ENCODE results near the gene IFNW1.

Gene IFNW1

GRCh38 chr9:21104787-21105186 lies 36.8 kb downstream of the IFNW1 start:
- FAIRE-seq, result no peak

GRCh38 chr9:21102305-21102704 lies 39.3 kb downstream of the IFNW1 start:
- no peak for FAIRE-seq

- no peak for FAIRE-seq
Measured at GRCh38 chr9:21097817-21098216, 43.8 kb downstream of the IFNW1 start.

- FAIRE-seq, result no peak
Measured at GRCh38 chr9:21096901-21097255, 44.8 kb downstream of the IFNW1 start.

- no peak for FAIRE-seq
Measured at GRCh38 chr9:21096172-21096900, 45.3 kb downstream of the IFNW1 start.

GRCh38 chr9:21095561-21095960 lies 46.1 kb downstream of the IFNW1 start:
- FAIRE-seq, result no peak
